Measurements from ENCODE around the gene CACNB4.

- TF ChIP-seq CTCF (IDR thresholded peaks at IDR 0.05) (no peak), POLR2AphosphoS5 (IDR thresholded peaks at IDR 0.05; ENCODE audit: low read depth, low read length) (no peak), REST (IDR thresholded peaks at IDR 0.05; ENCODE audit: insufficient read depth in 1 of 2, low read depth in 2 of 2, low read length in 1 of 2) (no peak), TCF7L2 (IDR thresholded peaks at IDR 0.05; ENCODE audit: low read depth, low read length) (no peak), SIN3A (IDR thresholded peaks at IDR 0.05; ENCODE audit: borderline replicate concordance, insufficient read depth, low read depth, low read length) (no peak)
Measured at GRCh38 chr2:152127628-152128027, 28.8 kb upstream of the CACNB4 start.

All from Panc1 (cell line).